GM23338 (cell line): Measurements from ENCODE around the gene COL9A3. TPM values are rescaled to one million over a fixed set of nuclear protein-coding genes. Genes with fewer than 3 reads are reported as not detected.

ENCODE experiments used
- ATAC-seq: fragments of 200-7000 bp; cut with Tn5 transposase; 3 replicates; pipeline ENCODE4 v1.9.1; 2020
- DNase-seq: peaks from one replicate; pipeline ENCODE4 v3.0.0-alpha.2; 2015; ENCODE audit warnings: low spot score
- H2AFZ ChIP-seq: fragments of 200-600 bp; sonication (generic); 2 replicates; pipeline ENCODE4 v1.8.0; 2016; ENCODE audit warnings: antibody characterized with exemption, mild to moderate bottlenecking, moderate library complexity
- H3F3A ChIP-seq: fragments of 200-600 bp; sonication (generic); replicated peaks from 2 replicates; pipeline ENCODE4 v1.8.0; 2017; ENCODE audit warnings: antibody characterized with exemption, mixed run types, low read depth
- H3K27ac ChIP-seq: fragments of 200-600 bp; sonication (generic); 2 replicates; pipeline ENCODE4 v1.6.1; 2016; ENCODE audit warnings: low read depth
- H3K27me3 ChIP-seq: fragments of 200-600 bp; sonication (generic); 2 replicates; pipeline ENCODE4 v1.8.0; 2016; ENCODE audit warnings: mild to moderate bottlenecking, mixed run types, moderate library complexity; ENCODE audit not compliant: insufficient read depth
- H3K36me3 ChIP-seq: fragments of 200-600 bp; sonication (generic); 2 replicates; pipeline ENCODE4 v1.8.0; 2016; ENCODE audit warnings: mild to moderate bottlenecking; ENCODE audit not compliant: insufficient read depth
- H3K4me1 ChIP-seq: fragments of 200-600 bp; sonication (generic); 2 replicates; pipeline ENCODE4 v1.8.0; 2016; ENCODE audit warnings: mild to moderate bottlenecking, moderate library complexity; ENCODE audit not compliant: insufficient read depth
- H3K4me2 ChIP-seq: fragments of 200-600 bp; sonication (generic); 2 replicates; pipeline ENCODE4 v1.7.1; 2017; ENCODE audit warnings: mixed run types
- H3K4me3 ChIP-seq: fragments of 200-600 bp; sonication (generic); 2 replicates; pipeline ENCODE4 v1.6.1; 2016; ENCODE audit warnings: mixed run types
- H3K79me2 ChIP-seq: fragments of 200-600 bp; sonication (generic); replicated peaks from 2 replicates; pipeline ENCODE4 v1.8.0; 2017; ENCODE audit warnings: mild to moderate bottlenecking; ENCODE audit not compliant: insufficient read depth
- H3K9me2 ChIP-seq: fragments of 200-600 bp; sonication (generic); 2 replicates; pipeline ENCODE4 v1.8.0; 2017; ENCODE audit not compliant: insufficient read depth
- H4K20me1 ChIP-seq: fragments of 200-600 bp; sonication (generic); replicated peaks from 2 replicates; pipeline ENCODE4 v1.8.0; 2017; ENCODE audit warnings: mild to moderate bottlenecking; ENCODE audit not compliant: insufficient read depth
- H3K27ac Mint-ChIP-seq: 2 replicates; pipeline ENCODE4 v1.8.0; 2020; ENCODE audit warnings: inconsistent platforms, mild to moderate bottlenecking, moderate library complexity, mixed read lengths
- H3K27me3 Mint-ChIP-seq: 3 replicates; pipeline ENCODE4 v1.8.0; 2022; ENCODE audit warnings: low read depth, mild to moderate bottlenecking, moderate library complexity, mixed read lengths, inconsistent platforms; ENCODE audit not compliant: insufficient read depth, poor library complexity
- H3K36me3 Mint-ChIP-seq: 3 replicates; pipeline ENCODE4 v1.8.0; 2021; ENCODE audit warnings: low read depth, mild to moderate bottlenecking, inconsistent platforms, moderate library complexity, mixed read lengths
- H3K4me1 Mint-ChIP-seq: 3 replicates; pipeline ENCODE4 v1.8.0; 2020; ENCODE audit warnings: mild to moderate bottlenecking, inconsistent platforms, mixed read lengths
- H3K4me3 Mint-ChIP-seq: 3 replicates; pipeline ENCODE4 v1.8.0; 2021; ENCODE audit warnings: moderate library complexity, mild to moderate bottlenecking, inconsistent platforms, mixed read lengths
- H3K9me3 Mint-ChIP-seq: 3 replicates; pipeline ENCODE4 v1.8.0; 2020; ENCODE audit warnings: moderate library complexity, mild to moderate bottlenecking, inconsistent platforms, mixed read lengths
- CREB1 ChIP-seq: fragments of 250-450 bp; sonication (Bioruptor Pico); IDR thresholded peaks from 2 replicates; pipeline ENCODE4 v1.5.0; 2020; ENCODE audit warnings: low read depth, mild to moderate bottlenecking, moderate library complexity
- CTCF ChIP-seq, 2 experiments: fragments of 200-600 bp in 1 of 2; sonication (generic) in 1 of 2; conservative IDR thresholded peaks; 2 replicates each; pipeline versions ENCODE4 v1.5.1 to v1.6.1; 2016 to 2017; ENCODE audit warnings: antibody characterized with exemption in 2 of 2, low read depth in 2 of 2, mild to moderate bottlenecking in 2 of 2, moderate library complexity in 1 of 2
- EZH2phosphoT487 ChIP-seq: fragments of 200-600 bp; sonication (generic); IDR thresholded peaks from one replicate; pipeline ENCODE4 v1.8.1; 2018; ENCODE audit warnings: antibody characterized with exemption; ENCODE audit not compliant: unreplicated experiment
- JUNB ChIP-seq: IDR thresholded peaks from one replicate; pipeline ENCODE4 v1.6.1; 2016; ENCODE audit warnings: antibody characterized with exemption; ENCODE audit not compliant: unreplicated experiment
- POLR2AphosphoS5 ChIP-seq: IDR thresholded peaks from 2 replicates; pipeline ENCODE4 v1.6.1; 2016; ENCODE audit warnings: antibody characterized with exemption, low read depth
- ZNF331 ChIP-seq: fragments of 250-450 bp; sonication (Bioruptor Pico); IDR thresholded peaks from 2 replicates; pipeline ENCODE4 v1.5.0; 2020; ENCODE audit warnings: low read depth, mild to moderate bottlenecking, moderate library complexity
- ZNF462 ChIP-seq: fragments of 250-450 bp; sonication (Bioruptor Pico); IDR thresholded peaks from 2 replicates; pipeline ENCODE4 v1.5.0; 2020; ENCODE audit warnings: mild to moderate bottlenecking, moderate library complexity
- polyA plus RNA-seq: library from polyadenylated mRNA; unstranded; fragments of >200 nt; fragmentation: Nextera tagmentation; extraction: Ambion mirVana; gene quantifications from 2 replicates; pipeline ENCODE4 v1.2.1, GENCODE V29; 2016
- total RNA-seq: library from RNA; depleted of rRNA; stranded (reverse); fragments of >200 nt; shearing (Covaris generic); gene quantifications from 2 replicates; pipeline ENCODE4 v1.2.3, GENCODE V29; 2014
- TF ChIP-seq, protein P1 (sequence below): IDR thresholded peaks from 2 replicates; pipeline ENCODE4 v1.6.1; 2016; ENCODE audit warnings: antibody characterized with exemption

Gene COL9A3
- total and polyA plus RNA-seq, 2 experiments from 2014 or later: 74.9 to 113 TPM

DNA sequence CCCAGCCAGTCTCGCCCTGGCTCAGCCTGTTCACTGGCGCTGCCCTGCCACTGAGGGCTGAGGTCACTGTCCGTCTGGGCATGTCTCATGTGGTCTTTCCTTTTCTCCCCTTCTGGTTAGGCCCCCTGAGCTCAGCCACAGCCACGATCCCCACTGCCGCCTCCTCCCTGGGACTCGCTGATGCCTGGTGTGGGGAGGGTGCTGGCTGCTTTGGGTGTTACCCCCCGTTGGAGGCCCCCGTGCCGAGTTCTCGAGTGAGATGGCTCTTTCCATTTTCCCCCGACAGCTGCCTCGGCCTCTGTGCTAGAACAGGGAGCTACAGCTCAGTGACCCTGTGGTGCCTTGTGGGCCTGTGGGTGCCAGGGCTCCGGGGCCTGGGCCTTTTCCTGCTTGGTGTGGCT, 59.7 kb downstream of the COL9A3 start:
- no peak overlapping the region for H3K4me3 Mint-ChIP-seq
- Histone ChIP-seq H2AFZ (no peak overlapping the region), H3K4me1 (peaks cover 21% of the 10 kb centered on the region; the same call in 1 of the 2 replicates), H3K4me3 (no peak overlapping the region), H3F3A (peaks cover 31% of the 10 kb centered on the region), H3K27ac (no peak overlapping the region), H3K27me3 (no peaks in the 10 kb centered on the region), H3K9me2 (no peaks in the 10 kb centered on the region), H3K36me3 (no peaks in the 10 kb centered on the region), H3K4me2 (no peak overlapping the region), H3K79me2 (no peaks in the 10 kb centered on the region), H4K20me1 (no peaks in the 10 kb centered on the region)
- H3K36me3 Mint-ChIP-seq: peaks cover 6% of the 10 kb centered on the region
- no peak for ATAC-seq
- peaks cover 5% of the 10 kb centered on the region for H3K9me3 Mint-ChIP-seq
- peaks cover 35% of the 10 kb centered on the region for H3K27me3 Mint-ChIP-seq
- no peak overlapping the region for H3K27ac Mint-ChIP-seq
- no peak for TF ChIP-seq CREB1
- TF ChIP-seq POLR2AphosphoS5: no peak
- TF ChIP-seq ZNF331 (CRISPR knock-in tag): no peak
- no peak for TF ChIP-seq JUNB
- TF ChIP-seq CTCF (conservative IDR thresholded peaks at IDR 0.05; ENCODE audit: low read depth in 2 of 2): no peak
- TF ChIP-seq EZH2phosphoT487: no peak
- TF ChIP-seq, protein P1, sequence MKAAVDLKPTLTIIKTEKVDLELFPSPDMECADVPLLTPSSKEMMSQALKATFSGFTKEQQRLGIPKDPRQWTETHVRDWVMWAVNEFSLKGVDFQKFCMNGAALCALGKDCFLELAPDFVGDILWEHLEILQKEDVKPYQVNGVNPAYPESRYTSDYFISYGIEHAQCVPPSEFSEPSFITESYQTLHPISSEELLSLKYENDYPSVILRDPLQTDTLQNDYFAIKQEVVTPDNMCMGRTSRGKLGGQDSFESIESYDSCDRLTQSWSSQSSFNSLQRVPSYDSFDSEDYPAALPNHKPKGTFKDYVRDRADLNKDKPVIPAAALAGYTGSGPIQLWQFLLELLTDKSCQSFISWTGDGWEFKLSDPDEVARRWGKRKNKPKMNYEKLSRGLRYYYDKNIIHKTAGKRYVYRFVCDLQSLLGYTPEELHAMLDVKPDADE: no peak
- H3K4me1 Mint-ChIP-seq: peaks cover 31% of the 10 kb centered on the region
- DNase-seq: no peak

DNA sequence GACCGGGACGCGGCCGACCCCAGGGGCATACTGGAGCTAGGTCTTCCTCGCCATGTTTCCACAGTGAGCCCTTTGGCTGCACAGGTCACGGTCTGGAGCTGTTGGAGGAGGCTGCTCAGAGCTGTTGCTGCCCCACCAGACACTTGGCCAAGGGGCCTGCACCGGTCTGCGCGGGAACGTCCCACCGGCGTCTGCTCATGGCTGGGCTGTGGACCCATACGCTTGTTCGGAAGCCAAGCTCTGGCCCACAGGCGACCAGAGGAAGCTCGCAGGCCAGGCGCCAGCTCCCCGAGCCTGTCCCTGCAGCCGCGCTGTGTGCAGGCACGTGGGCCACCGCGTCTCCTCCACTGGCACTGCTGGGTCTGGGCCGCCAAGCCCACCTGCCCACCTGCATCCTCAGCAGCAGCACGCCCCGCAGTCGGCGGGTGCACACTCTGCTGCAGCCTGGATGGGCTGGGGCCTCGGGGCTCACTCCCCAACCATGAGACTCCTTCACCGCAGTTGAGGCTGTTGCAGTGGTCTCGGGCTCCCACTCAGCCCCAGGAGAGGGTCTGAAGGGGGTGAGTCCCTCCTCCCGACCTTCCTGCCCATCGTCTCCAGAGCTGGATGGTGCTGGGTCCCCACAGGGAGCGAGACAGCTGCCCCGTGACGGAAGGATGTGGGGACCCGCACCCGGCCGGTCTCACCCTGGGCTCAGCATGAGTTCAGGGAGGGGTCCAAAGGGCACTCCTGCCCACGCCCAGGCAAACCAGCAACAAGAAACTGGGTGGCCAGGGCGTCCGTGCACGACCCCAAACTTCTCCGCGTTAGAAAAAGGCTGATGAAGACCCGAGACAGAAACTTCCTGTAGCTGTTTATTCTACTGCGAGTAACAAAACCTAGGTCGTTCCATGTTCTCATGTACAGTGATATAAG, 60.3 kb downstream of the COL9A3 start:
- H3K4me3 ChIP-seq: no peak overlapping the region
- DNase-seq (no peak), ATAC-seq (peak; percentile 14)
- Mint-ChIP-seq H3K27me3 (peaks cover 35% of the 10 kb centered on the region), H3K27ac (no peak overlapping the region), H3K4me3 (no peak overlapping the region), H3K9me3 (peaks cover 5% of the 10 kb centered on the region), H3K4me1 (peaks cover 36% of the 10 kb centered on the region), H3K36me3 (peaks cover 12% of the 10 kb centered on the region)
- H3F3A ChIP-seq: peaks cover 35% of the 10 kb centered on the region
- 0 out of 2 replicates have a peak, but pooled peaks cover 3% of the 10 kb centered on the region for H3K36me3 ChIP-seq
- no peak overlapping the region for H3K27ac ChIP-seq
- no peaks in the 10 kb centered on the region for H3K9me2 ChIP-seq
- no peaks in the 10 kb centered on the region for H4K20me1 ChIP-seq
- peaks cover 21% of the 10 kb centered on the region; the same call in 1 of the 2 replicates for H3K4me1 ChIP-seq
- H3K27me3 ChIP-seq: no peaks in the 10 kb centered on the region
- no peaks in the 10 kb centered on the region for H3K79me2 ChIP-seq
- H2AFZ ChIP-seq: no peak overlapping the region
- no peak overlapping the region for H3K4me2 ChIP-seq
- no peak for TF ChIP-seq CTCF (conservative IDR thresholded peaks at IDR 0.05; ENCODE audit: low read depth in 2 of 2)
- no peak for TF ChIP-seq ZNF462 (CRISPR knock-in tag)
- TF ChIP-seq CREB1: no peak
- TF ChIP-seq POLR2AphosphoS5: no peak
- no peak for TF ChIP-seq ZNF331 (CRISPR knock-in tag)
